Mucosa of gallbladder (tissue), 1 donor: ENCODE data around the gene NODAL. TPM values are rescaled to one million over a fixed set of nuclear protein-coding genes. Genes with fewer than 3 reads are reported as not detected.
"Not testable (repeated sequence)": the region's sequence is repeated elsewhere in the genome, so short reads cannot be mapped to it uniquely, and the experiment has no call there.

Experiments
- DNase-seq: peaks from one replicate; pipeline ENCODE4 v3.0.0-alpha.2; 2020; ENCODE audit warnings: low spot score
- total RNA-seq: library from RNA; stranded (reverse); gene quantifications from one replicate; pipeline ENCODE4 v1.2.1, GENCODE V29; 2021
- donor health status: DM: no; HTN: no; CAD: no.

NODAL gene
- total RNA-seq = 0.12 TPM

- DNase-seq = no peak
These were observed at the start of gene NODAL for GRCh38 chr10:70441161-70441894. Gene NODAL (minus strand): TSS chr10:70441681. CDS start chr10:70441667, 14 bp downstream.

GRCh38 chr10:70490142-70490541 lies 48.7 kb upstream of the NODAL start:
- no peak for DNase-seq

- DNase-seq = no peak
These were observed 46.3 kb upstream of the NODAL start for GRCh38 chr10:70487824-70488223.

DNA sequence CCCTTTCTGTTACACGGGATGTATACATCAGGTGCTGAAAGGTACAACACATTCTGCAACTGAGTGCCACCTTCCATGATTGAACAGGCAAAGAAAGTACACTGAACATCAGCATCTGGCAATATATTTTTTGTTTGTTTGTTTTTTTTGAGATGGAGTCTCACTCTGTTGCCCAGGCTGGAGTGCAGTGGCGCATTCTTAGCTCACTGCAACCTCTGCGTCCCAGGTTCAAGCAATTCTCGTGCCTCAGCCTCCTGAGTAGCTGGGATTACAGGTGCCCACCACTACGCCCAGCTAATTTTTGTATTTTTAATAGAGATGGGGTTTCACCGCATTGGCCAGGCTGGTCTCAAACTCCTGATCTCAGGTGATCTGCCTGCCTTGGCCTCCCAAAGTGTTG lies 42.4 kb upstream of the NODAL start:
- DNase-seq = not testable (repeated sequence)

DNA sequence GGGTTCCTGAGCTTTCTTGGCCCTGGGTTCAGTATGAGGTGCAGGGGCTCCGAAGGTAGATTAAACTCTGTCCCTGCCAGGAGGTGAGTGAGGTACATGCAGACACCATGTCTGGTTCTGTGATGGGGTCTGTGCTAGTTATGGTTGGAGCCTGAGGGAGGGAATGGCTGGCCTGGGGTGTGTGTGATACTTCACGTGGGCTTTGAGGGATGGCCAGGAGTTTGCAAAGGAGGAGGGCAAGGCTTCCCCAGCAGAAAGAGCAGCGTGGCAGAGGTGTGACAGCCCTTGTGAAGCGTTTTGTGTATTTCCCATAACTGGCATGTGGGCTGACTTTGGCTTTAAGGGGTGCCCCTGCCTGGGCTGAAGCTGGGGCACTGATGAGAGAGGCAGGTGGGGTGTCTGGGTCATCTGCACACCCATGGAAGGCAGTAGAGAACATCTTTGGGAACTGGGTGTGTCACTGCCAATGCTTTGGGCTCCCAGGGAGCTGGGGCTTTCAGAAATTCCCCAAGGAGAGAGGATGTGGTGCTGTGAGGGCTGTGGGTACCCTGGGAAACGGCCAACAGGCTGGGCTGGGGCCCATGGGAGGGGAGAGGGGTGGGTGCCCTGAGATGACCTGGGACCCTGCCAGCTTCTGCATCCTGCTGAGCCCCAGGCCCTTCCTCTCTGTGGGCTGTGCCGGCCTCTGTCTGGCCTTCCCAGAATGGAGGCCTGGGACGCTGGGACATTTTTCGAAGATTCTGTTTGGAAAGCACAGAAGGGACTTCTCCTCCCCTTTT lies 41.7 kb upstream of the NODAL start:
- DNase-seq = no peak

GRCh38 chr10:70481831-70482530 lies 40.5 kb upstream of the NODAL start:
- DNase-seq = peak; percentile 45

- DNase-seq = no peak
These were observed 39.6 kb upstream of the NODAL start for GRCh38 chr10:70481105-70481504.

GRCh38 chr10:70480239-70480861 lies 38.9 kb upstream of the NODAL start:
- DNase-seq = no peak

DNA sequence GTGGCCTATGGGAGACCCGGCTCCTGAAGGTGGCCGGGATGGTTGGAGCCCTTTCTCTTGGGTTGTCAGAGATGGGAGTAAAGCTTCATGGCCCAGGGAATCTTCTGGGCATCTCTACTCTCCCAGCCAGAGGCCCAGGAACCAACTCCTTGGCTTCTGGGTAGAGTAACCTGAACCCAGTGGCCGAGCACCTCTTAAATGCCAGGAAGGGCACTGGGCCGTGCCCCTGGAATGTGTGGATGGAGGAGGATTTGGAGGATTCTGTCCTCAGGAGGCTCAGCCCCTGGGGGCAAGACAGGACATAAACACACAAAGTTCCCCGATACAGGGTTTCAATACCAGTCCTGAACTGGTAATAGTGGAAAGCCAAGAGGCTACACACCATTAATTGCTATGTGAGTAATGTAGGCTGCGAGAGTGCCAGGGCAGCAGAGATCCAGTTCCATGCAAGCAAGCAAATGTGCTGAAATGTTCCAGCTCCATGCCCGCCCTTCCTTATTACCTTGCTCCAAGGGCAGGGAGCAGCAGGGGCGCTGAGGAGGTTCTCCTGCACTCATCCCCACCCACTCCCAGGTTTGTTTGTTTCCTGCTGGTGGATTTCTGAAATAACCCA lies 38.3 kb upstream of the NODAL start:
- no peak for DNase-seq

- DNase-seq = no peak
These were observed 37.7 kb upstream of the NODAL start for GRCh38 chr10:70479165-70479581.

DNA sequence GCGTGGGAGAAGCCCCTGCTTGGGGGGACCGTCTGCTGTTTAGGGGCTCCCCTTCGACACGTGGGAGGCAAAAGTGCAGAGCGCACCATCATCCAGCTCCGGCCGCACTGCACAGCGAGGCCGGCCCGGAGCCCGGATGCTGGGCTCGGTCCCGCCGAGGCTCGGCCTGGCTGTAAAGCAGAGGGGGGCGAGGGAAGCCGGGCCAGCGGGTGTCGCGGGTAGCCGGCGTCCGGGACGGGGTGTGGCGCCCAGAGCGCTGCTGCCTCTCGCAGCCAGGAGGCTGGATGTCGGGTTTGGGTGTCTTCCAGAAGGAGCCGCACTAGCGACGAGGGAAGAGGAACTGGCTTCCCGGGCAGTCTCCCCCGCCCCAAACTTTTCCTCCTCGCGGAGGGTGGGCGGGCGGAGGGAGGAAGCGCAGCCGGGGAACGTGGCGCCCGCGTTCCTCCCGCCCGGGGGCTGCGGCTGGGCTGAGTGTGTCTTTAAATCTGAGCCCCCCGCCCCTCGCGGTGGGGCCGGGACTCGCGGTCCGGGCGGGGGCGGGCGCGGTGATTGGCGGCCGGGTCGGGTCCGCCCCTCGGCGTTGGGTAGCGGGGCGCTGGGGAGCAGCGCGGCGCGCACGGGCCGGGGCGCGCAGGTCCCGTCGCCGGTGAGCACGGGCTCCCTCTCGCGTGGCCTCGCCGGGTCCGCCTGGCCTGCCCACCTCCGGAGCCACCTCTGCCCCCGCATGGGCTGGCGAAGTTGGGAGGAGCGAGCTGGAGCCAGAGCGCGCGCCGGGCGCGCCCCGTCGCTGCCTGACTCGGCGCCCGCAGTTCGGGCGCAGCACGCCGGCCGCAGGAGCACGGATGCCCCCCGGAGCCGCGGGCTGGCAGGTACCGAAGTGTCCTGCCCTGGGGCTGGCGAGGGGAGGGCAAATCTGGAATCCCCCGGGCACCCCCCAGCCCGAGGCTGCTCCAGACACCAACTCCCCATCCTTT lies 37.0 kb upstream of the NODAL start, which contains the start of gene PALD1:
Gene PALD1, plus strand, starts transcription at position 577 of the 974 bp plus-strand sequence. CDS start 47,185 bp downstream, outside the sequence.
- DNase-seq = peak; percentile 61

DNA sequence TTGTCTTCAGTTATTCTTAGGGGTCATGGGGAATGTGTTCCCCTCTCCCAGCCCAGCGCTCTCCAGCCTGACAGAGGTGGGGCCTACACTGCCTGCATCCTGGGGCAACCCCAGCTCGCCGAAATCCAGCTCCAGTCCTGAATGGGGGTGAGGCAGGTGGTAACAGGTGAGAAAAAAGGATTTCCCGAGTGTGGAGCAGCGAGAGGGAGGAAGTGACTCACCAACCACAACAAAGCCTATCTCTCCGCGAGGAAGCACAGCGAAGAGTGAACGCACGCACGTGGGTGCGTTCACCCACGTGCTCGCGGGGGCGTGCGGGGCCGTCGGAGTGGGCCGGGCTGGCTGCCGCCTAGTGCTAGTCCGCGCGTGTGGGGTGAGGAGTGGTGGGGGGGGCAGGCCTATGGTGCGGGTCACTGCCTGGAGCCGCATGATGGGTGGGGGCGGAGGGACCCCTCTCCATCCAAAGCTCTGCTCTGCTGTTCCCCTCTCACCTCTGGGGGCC lies 36.2 kb upstream of the NODAL start:
- no peak for DNase-seq

GRCh38 chr10:70476249-70477035 lies 35.0 kb upstream of the NODAL start:
- DNase-seq = no peak

DNA sequence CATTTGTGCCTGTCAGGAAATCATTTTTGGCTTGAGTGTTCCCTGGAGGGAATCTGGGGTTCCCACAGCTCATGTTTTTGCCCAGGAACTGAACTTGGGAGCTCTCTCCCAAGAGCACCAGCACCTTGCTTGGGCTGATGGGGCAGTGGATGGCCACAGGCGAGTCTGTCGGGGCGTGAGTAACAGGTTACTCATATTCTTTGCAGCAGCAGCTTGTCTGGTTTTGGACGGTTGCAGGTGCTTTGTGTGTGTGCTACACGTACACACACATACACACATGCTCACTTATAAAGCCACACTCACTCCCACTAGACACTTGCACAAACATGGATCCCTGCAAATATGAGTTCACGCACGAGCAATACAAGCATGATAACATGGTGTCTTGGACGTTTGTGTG lies 34.2 kb upstream of the NODAL start:
- DNase-seq = no peak

- no peak for DNase-seq
These were observed 33.3 kb upstream of the NODAL start for GRCh38 chr10:70474780-70475179.

GRCh38 chr10:70472799-70473454 lies 31.4 kb upstream of the NODAL start:
- no peak for DNase-seq

DNA sequence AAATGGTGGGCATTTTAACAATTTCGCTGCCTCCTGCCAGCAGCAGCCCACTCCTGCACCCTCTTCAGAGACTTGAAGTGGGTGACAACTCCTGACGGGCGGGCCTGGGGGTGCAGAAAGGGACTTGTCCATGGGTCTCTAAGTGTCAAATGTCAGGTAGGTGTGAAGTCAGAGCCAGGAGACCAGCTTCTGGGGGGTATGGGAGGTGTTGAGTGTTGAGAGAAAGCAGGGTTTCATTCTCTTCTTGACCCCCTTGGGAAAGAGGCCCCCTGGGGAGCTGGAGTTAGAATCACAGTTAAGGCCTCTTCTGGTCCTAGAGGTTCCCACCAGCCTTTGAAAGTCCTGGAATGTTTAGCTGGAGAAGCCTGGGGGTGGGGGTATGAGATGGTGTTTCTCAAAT lies 25.5 kb upstream of the NODAL start:
- DNase-seq = no peak

DNA sequence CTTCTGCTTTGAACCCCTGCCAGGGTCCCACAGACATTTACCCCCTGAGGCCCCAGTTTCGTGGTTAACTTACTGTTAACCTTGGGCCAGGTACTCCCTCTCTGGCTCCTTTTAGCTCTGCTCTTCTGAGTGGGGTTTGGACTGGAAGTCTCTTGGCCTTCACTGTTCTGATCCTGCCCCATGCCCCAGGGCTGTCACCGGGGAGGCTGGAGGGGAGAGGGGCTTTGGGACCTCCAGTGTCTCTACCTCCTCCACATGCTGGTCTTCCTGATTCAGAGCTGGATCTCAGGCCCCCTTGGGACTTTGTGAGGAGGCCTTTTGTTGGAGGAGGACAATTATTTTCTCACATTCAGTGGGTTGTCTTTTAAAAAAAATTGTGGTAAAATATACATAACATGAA lies 24.4 kb upstream of the NODAL start:
- DNase-seq = no peak

DNA sequence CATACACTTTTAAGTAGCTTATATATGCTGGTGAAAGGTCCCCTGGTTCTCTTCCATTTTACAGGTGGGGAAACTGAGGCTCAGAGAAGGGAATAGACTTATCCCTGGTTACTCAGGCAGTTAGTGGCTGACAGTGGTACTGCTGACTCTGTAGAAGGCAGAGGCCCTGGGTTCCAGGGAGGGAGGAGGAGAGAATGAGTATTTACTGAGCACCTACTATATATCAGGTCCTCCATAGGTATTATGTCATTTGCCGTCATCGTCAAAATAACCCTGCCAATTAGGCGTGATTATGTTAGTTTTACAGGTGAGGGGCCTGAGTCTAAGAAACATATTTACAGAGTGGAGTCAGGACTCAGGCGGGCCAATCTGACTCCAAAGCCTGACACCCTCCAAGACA lies 23.8 kb upstream of the NODAL start:
- no peak for DNase-seq
